OCI-LY7 (cell line): ENCODE measurements around the gene CDH23. TPM values are rescaled to one million over a fixed set of nuclear protein-coding genes. Genes with fewer than 3 reads are reported as not detected.

Experiments used
- BruUV-seq: library from RNA; stranded (reverse); fragments of 400-500 nt; replicated peaks from 2 replicates; lab custom pipeline; 2021; lab: Mats Ljungman, UMichigan
- CTCF ChIA-PET: fragments of 300-600 bp; sonication (Branson Sonifier 250); formaldehyde crosslinking; loops from one replicate; lab custom pipeline; 2022; ENCODE audit warnings: antibody characterized with exemption; ENCODE audit not compliant: unreplicated experiment; lab: Charles Lee
- POLR2A ChIA-PET: fragments of 300-600 bp; sonication (Branson Sonifier 250); formaldehyde crosslinking; loops from one replicate; lab custom pipeline; 2022; ENCODE audit warnings: antibody characterized with exemption; lab: Charles Lee
- DNase-seq: peaks from one replicate; pipeline ENCODE4 v3.0.0-alpha.2; 2015; ENCODE audit warnings: low spot score
- H2AFZ ChIP-seq: fragments of 200-600 bp; sonication (generic), shearing (Covaris generic); 2 replicates; pipeline ENCODE4 v1.6.1; 2014; ENCODE audit warnings: mild to moderate bottlenecking, antibody characterized with exemption, low read length, moderate library complexity
- H3K27ac ChIP-seq: fragments of 200-600 bp; sonication (generic); 2 replicates; pipeline ENCODE4 v1.5.1; 2014; ENCODE audit warnings: mixed run types, low read depth, mild to moderate bottlenecking, moderate library complexity, low read length, inconsistent platforms; ENCODE audit not compliant: poor library complexity, severe bottlenecking
- H3K36me3 ChIP-seq: fragments of 200-600 bp; sonication (generic); 2 replicates; pipeline ENCODE4 v1.6.1; 2014; ENCODE audit warnings: mild to moderate bottlenecking, antibody characterized with exemption, low read length, moderate library complexity, mixed read lengths; ENCODE audit not compliant: insufficient read depth
- H3K4me1 ChIP-seq: fragments of 200-600 bp; sonication (generic); 2 replicates; pipeline ENCODE4 v1.5.1; 2014; ENCODE audit warnings: mild to moderate bottlenecking, low read length; ENCODE audit not compliant: insufficient read depth, poor library complexity, severe bottlenecking
- H3K4me2 ChIP-seq: fragments of 200-600 bp; sonication (generic); 2 replicates; pipeline ENCODE4 v1.6.1; 2014; ENCODE audit warnings: mild to moderate bottlenecking, low read length
- H3K4me3 ChIP-seq: fragments of 200-600 bp; sonication (generic); 2 replicates; pipeline ENCODE4 v1.5.1; 2014; ENCODE audit warnings: mild to moderate bottlenecking, low read depth, low read length; ENCODE audit not compliant: poor library complexity, severe bottlenecking
- H3K79me2 ChIP-seq: fragments of 200-600 bp; sonication (generic); 2 replicates; pipeline ENCODE4 v1.6.1; 2016; ENCODE audit warnings: low read depth, mild to moderate bottlenecking, low read length, moderate library complexity, mixed read lengths; ENCODE audit not compliant: insufficient read depth
- H3K9me2 ChIP-seq: fragments of 200-600 bp; sonication (generic); 2 replicates; pipeline ENCODE4 v1.6.1; 2016; ENCODE audit warnings: mild to moderate bottlenecking, low read length, mixed read lengths; ENCODE audit not compliant: insufficient read depth
- H3K9me3 ChIP-seq: fragments of 200-600 bp; sonication (generic); 2 replicates; pipeline ENCODE4 v1.6.1; 2014; ENCODE audit warnings: mild to moderate bottlenecking, mixed run types, low read length, mixed read lengths
- H4K20me1 ChIP-seq: fragments of 200-600 bp; sonication (generic); 2 replicates; pipeline ENCODE4 v1.6.1; 2014; ENCODE audit warnings: mild to moderate bottlenecking, antibody characterized with exemption, low read length, moderate library complexity, mixed read lengths; ENCODE audit not compliant: insufficient read depth
- EZH2phosphoT487 ChIP-seq: fragments of 200-600 bp; sonication (generic); IDR thresholded peaks from 2 replicates; pipeline ENCODE4 v1.6.1; 2018; ENCODE audit warnings: low read depth, borderline replicate concordance, mild to moderate bottlenecking, mixed run types, antibody characterized with exemption, low read length, moderate library complexity, mixed read lengths
- intact Hi-C: fragments of 100-400 bp; cut with micrococcal nuclease; formaldehyde crosslinking; loops from one replicate; pipeline ENCODE4 v1.10.0; 2022; ENCODE audit not compliant: unreplicated experiment
- total RNA-seq, 2 experiments: library from RNA; depleted of rRNA in 1 of 2; stranded (reverse); fragments of >200 nt in 1 of 2; shearing (Covaris generic) in 1 of 2; gene quantifications; 2 replicates each; pipeline ENCODE4 v1.2.3, GENCODE V29; 2014 to 2022
- TF ChIP-seq, protein P1 (sequence below): fragments of 200-600 bp; sonication (generic); conservative IDR thresholded peaks from 2 replicates; pipeline ENCODE4 v1.5.1; 2014; ENCODE audit warnings: mild to moderate bottlenecking, antibody characterized with exemption, low read length, moderate library complexity, mixed read lengths

CDH23 gene
- total RNA-seq, 2 experiments from 2014 or later: 0.92 to 9.9 TPM

DNA sequence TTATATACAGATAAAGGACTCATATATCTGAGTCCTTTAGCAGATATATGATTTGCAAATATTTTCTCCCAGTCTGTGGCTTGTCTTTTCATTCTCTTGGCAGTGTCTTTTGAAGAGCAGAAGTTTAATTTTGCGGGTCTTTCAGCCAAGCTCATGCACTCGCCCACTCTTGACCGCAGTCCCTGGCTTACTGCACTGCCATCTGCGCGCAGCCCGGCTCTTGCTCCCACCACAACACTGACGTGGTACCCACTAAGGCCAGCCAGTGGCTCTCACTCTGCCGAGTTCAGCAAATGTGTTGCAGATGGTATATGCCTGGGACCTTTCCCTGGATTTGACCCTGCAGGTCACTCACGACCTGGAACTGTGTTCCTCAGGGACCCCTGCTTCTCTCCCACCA, 74.3 kb downstream of the CDH23 start:
- DNase-seq: no peak
- Histone ChIP-seq H3K27ac (no peak overlapping the region), H3K4me2 (no peak overlapping the region), H3K79me2 (no peaks in the 10 kb centered on the region), H3K36me3 (no peaks in the 10 kb centered on the region), H3K4me1 (peaks cover 16% of the 10 kb centered on the region), H3K9me3 (no peaks in the 10 kb centered on the region), H4K20me1 (no peaks in the 10 kb centered on the region), H2AFZ (no peak overlapping the region), H3K9me2 (no peaks in the 10 kb centered on the region), H3K4me3 (no peak overlapping the region)
- CTCF ChIA-PET: no interaction called here
- POLR2A ChIA-PET: no interaction called here
- intact Hi-C loops: no loop called here
- TF ChIP-seq, protein P1, sequence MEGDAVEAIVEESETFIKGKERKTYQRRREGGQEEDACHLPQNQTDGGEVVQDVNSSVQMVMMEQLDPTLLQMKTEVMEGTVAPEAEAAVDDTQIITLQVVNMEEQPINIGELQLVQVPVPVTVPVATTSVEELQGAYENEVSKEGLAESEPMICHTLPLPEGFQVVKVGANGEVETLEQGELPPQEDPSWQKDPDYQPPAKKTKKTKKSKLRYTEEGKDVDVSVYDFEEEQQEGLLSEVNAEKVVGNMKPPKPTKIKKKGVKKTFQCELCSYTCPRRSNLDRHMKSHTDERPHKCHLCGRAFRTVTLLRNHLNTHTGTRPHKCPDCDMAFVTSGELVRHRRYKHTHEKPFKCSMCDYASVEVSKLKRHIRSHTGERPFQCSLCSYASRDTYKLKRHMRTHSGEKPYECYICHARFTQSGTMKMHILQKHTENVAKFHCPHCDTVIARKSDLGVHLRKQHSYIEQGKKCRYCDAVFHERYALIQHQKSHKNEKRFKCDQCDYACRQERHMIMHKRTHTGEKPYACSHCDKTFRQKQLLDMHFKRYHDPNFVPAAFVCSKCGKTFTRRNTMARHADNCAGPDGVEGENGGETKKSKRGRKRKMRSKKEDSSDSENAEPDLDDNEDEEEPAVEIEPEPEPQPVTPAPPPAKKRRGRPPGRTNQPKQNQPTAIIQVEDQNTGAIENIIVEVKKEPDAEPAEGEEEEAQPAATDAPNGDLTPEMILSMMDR: no peak
- TF ChIP-seq EZH2phosphoT487: no peak
- BruUV-seq: no TSS peak

DNA sequence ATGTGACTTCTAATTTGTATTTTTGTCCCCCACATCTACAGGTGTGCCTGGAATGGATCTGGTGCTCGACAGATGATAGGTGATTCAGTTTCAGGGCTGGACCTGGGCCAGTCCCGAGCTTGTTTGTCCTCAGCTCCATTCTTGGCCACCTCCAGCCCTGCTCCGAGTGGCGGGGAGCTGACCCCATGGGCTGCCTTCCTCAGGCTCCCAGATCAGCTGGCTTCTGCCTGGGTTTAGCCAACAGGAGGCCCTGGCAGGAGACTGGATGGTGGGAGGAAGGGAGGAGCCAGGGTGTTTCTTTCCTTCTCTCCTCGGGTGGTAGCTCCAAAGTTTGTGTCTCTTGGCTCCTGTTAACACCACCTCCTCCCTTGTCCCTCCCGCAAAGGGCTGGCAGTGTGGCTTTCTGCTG, 75.2 kb downstream of the CDH23 start:
- Histone ChIP-seq H3K36me3 (no peaks in the 10 kb centered on the region), H3K9me3 (no peaks in the 10 kb centered on the region), H3K27ac (no peak overlapping the region), H3K9me2 (no peaks in the 10 kb centered on the region), H3K79me2 (no peaks in the 10 kb centered on the region), H3K4me2 (no peak overlapping the region), H3K4me3 (no peak overlapping the region), H3K4me1 (peaks cover 16% of the 10 kb centered on the region), H4K20me1 (no peaks in the 10 kb centered on the region), H2AFZ (no peak overlapping the region)
- DNase-seq: no peak
- TF ChIP-seq, protein P1: no peak
- no peak for TF ChIP-seq EZH2phosphoT487
- ChIA-PET CTCF (no interaction called here), POLR2A (no interaction called here)
- intact Hi-C loops: no loop called here
- BruUV-seq: no TSS peak

DNA sequence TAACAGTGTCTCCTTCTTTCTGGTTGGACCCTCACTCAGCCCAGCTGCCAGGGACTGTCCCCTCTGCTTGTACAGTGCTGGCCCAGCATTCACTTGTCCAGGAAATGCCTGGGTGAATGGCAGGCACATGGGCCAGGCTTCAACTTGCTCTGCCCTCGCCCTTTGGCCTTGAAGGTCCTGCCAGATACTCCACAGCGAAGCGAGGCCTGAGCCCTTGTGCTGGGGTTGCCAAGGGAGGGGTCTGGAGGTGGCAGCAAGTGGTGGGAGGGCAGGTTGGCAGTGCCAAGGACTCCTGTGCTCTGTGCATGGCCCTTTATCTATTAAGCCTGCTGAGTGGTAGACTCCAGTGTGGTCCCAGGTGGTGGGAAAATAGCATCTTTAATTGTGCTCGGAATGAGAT, 75.7 kb downstream of the CDH23 start:
- BruUV-seq: no TSS peak
- H3K36me3 ChIP-seq: no peaks in the 10 kb centered on the region
- no peak overlapping the region for H3K4me2 ChIP-seq
- POLR2A ChIA-PET: no interaction called here
- no peaks in the 10 kb centered on the region for H3K9me2 ChIP-seq
- H3K79me2 ChIP-seq: no peaks in the 10 kb centered on the region
- no peaks in the 10 kb centered on the region for H4K20me1 ChIP-seq
- CTCF ChIA-PET: no interaction called here
- peaks cover 16% of the 10 kb centered on the region for H3K4me1 ChIP-seq
- intact Hi-C loops: no loop called here
- H2AFZ ChIP-seq: no peak overlapping the region
- no peak for DNase-seq
- no peaks in the 10 kb centered on the region for H3K9me3 ChIP-seq
- TF ChIP-seq EZH2phosphoT487: no peak
- no peak overlapping the region for H3K4me3 ChIP-seq
- no peak overlapping the region for H3K27ac ChIP-seq
